Measurements from ENCODE around the gene TRIM56.
"Not testable (repeated sequence)": the region's sequence is repeated elsewhere in the genome, so short reads cannot be mapped to it uniquely, and the experiment has no call there.

TRIM56 gene, protein sequence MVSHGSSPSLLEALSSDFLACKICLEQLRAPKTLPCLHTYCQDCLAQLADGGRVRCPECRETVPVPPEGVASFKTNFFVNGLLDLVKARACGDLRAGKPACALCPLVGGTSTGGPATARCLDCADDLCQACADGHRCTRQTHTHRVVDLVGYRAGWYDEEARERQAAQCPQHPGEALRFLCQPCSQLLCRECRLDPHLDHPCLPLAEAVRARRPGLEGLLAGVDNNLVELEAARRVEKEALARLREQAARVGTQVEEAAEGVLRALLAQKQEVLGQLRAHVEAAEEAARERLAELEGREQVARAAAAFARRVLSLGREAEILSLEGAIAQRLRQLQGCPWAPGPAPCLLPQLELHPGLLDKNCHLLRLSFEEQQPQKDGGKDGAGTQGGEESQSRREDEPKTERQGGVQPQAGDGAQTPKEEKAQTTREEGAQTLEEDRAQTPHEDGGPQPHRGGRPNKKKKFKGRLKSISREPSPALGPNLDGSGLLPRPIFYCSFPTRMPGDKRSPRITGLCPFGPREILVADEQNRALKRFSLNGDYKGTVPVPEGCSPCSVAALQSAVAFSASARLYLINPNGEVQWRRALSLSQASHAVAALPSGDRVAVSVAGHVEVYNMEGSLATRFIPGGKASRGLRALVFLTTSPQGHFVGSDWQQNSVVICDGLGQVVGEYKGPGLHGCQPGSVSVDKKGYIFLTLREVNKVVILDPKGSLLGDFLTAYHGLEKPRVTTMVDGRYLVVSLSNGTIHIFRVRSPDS

DNA sequence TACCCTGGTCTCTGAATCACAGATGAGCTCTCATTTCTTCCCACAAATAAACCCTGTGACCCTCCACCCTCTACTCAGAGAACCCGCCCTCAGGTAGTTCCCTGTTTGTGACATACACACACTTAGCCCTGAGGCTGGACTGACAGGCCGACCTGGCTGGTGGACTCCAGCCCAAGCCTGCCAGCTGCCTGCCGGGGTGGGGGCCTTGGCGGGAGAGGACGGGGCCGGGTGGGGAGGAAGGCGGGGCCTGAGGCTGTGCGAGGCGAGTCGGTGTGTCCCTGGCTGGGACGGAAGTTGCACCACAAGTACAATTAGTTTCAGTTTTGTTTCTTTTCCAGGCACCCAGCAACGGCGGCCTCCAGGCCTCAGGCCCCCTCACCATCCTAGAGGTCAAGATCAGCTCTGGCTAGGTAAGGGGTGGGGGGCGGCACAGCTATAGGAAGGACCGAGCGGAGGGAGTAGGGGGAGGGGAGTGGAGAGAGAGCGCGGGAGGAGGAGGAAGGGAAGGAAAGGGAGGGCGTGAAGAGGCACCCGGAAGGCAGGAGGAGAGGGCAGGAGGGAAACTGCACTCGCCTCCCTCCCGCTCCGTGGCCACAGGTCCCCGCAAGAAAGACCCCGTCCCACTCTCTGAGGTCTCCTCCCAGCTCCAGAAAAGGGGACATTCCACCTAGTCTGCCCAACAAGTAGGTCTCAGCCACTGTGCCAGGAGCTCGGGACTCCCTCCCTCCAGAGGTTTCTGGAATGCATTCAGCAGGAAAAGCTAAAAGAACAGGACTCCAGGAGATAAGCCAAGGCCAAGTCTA lies at the start of gene TRIM56:
TRIM56 (plus strand) TSS at position 320 of the 803 bp plus-strand sequence. CDS start 1,832 bp downstream, outside the sequence.
- H3K27ac Mint-ChIP-seq = peak within 1 kb of the TSS; percentile 99
- ATAC-seq (ENCODE audit: low read depth) = peak; percentile 96
- peaks cover 2% of the 10 kb centered on the region for H3K27me3 Mint-ChIP-seq
- peaks cover 14% of the 10 kb centered on the region for H3K4me1 Mint-ChIP-seq
- DNase-seq (ENCODE audit: low spot score in 2 of 2) = peak; percentile 49 to 67
- H3K36me3 Mint-ChIP-seq = peaks cover 6% of the 10 kb centered on the region
- H3K4me3 Mint-ChIP-seq = peak within 1 kb of the TSS; percentile 100
- H3K9me3 Mint-ChIP-seq = no peaks in the 10 kb centered on the region

DNA sequence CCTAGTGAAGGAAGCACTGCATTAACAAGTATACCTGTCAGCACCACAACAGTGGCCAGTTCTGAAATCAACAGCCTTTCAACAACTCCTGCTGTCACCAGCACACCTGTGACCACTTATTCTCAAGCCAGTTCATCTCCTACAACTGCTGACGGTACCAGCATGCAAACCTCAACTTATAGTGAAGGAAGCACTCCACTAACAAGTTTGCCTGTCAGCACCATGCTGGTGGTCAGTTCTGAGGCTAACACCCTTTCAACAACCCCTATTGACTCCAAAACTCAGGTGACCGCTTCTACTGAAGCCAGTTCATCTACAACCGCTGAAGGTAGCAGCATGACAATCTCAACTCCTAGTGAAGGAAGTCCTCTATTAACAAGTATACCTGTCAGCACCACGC lies 49.3 kb upstream of the TRIM56 start:
- Mint-ChIP-seq H3K4me3 (no peak overlapping the region), H3K27ac (no peak overlapping the region), H3K9me3 (no peaks in the 10 kb centered on the region), H3K36me3 (no peaks in the 10 kb centered on the region), H3K27me3 (peaks cover 5% of the 10 kb centered on the region), H3K4me1 (no peaks in the 10 kb centered on the region)
- no peak for ATAC-seq (ENCODE audit: low read depth)
- no peak for DNase-seq (ENCODE audit: low spot score in 2 of 2)

DNA sequence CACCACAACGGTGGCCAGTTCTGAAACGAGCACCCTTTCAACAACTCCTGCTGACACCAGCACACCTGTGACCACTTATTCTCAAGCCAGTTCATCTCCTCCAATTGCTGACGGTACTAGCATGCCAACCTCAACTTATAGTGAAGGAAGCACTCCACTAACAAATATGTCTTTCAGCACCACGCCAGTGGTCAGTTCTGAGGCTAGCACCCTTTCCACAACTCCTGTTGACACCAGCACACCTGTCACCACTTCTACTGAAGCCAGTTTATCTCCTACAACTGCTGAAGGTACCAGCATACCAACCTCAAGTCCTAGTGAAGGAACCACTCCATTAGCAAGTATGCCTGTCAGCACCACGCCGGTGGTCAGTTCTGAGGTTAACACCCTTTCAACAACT lies 44.0 kb upstream of the TRIM56 start:
- not testable (repeated sequence) for H3K27me3 Mint-ChIP-seq; DNase-seq (ENCODE audit: low spot score in 2 of 2); ATAC-seq (ENCODE audit: low read depth); H3K4me1 Mint-ChIP-seq; H3K27ac Mint-ChIP-seq; H3K9me3 Mint-ChIP-seq; H3K4me3 Mint-ChIP-seq; H3K36me3 Mint-ChIP-seq

- Mint-ChIP-seq H3K4me1 (no peaks in the 10 kb centered on the region), H3K9me3 (no peaks in the 10 kb centered on the region), H3K27ac (no peak overlapping the region), H3K36me3 (no peaks in the 10 kb centered on the region), H3K27me3 (peaks cover 18% of the 10 kb centered on the region), H3K4me3 (no peak overlapping the region)
- ATAC-seq (ENCODE audit: low read depth) (no peak), DNase-seq (ENCODE audit: low spot score in 2 of 2) (peak; percentile 30 to 51)
These were observed 26.9 kb upstream of the TRIM56 start for GRCh38 chr7:101058355-101058754.

DNA sequence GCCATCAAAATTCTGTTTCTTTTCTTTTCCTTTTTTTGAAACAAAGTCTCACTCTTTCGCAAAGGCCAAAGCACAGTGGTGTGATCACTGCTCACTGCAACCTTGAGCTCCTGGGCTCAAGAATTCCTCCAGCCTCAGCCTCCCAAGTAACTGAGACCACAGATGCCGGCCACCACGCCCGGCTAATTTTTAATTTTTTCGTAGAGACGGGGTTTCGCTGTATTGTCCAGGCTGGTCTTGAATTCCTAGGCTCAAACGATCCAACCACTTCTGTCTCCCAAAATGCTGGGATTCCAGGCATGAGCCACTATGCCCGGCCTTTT lies 25.7 kb upstream of the TRIM56 start:
- no peak overlapping the region for H3K27ac Mint-ChIP-seq
- no peak overlapping the region for H3K4me3 Mint-ChIP-seq
- no peak for DNase-seq (ENCODE audit: low spot score in 2 of 2)
- H3K4me1 Mint-ChIP-seq = peaks cover 2% of the 10 kb centered on the region
- ATAC-seq (ENCODE audit: low read depth) = no peak
- no peaks in the 10 kb centered on the region for H3K36me3 Mint-ChIP-seq
- peaks cover 21% of the 10 kb centered on the region for H3K27me3 Mint-ChIP-seq
- no peaks in the 10 kb centered on the region for H3K9me3 Mint-ChIP-seq

DNA sequence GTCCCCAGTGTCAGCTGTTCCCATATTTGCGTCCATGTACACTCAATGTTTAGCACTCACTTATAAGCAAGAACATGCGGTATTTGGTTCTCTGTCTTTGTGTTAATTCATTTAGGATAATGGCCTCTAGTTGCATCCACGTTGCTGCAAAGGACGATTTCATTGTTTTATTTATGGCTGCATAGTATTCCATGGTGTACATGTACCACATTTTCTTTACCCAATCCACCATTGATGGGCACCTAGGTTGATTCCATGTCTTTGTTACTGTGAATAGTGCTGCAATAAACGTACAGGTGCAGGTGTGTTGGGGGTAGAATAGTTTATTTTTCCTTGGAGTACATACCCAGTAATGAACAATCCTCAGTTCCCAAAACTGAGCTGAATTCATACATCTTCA lies 24.3 kb upstream of the TRIM56 start:
- DNase-seq (ENCODE audit: low spot score in 2 of 2) (no peak), ATAC-seq (ENCODE audit: low read depth) (no peak)
- no peak overlapping the region for H3K4me3 Mint-ChIP-seq
- H3K9me3 Mint-ChIP-seq = no peaks in the 10 kb centered on the region
- H3K4me1 Mint-ChIP-seq = peaks cover 2% of the 10 kb centered on the region
- no peak overlapping the region for H3K27ac Mint-ChIP-seq
- H3K36me3 Mint-ChIP-seq = no peaks in the 10 kb centered on the region
- peaks cover 24% of the 10 kb centered on the region for H3K27me3 Mint-ChIP-seq

DNA sequence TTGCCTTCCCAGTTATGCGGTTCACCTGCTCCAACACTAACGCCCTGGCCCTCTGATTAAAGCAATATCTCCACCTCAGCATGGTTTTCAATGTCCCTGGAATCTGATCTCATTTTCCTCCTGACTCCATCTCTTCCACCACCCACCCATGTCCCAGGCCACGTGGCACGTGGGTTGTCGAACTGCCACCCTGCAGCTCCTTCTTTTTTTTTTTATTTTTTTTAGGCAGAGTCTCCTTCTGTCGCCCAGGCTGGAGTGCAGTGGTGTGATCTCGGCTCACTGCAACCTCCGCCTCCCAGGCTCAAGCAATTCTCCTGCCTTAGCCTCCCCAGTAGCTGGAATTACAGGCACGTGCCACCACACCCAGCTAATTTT lies 21.1 kb upstream of the TRIM56 start:
- not testable (repeated sequence) for H3K36me3 Mint-ChIP-seq; ATAC-seq (ENCODE audit: low read depth); H3K27ac Mint-ChIP-seq; H3K4me1 Mint-ChIP-seq; H3K9me3 Mint-ChIP-seq; DNase-seq (ENCODE audit: low spot score in 2 of 2); H3K4me3 Mint-ChIP-seq
- H3K27me3 Mint-ChIP-seq = peaks cover 23% of the 10 kb centered on the region

- peaks cover 26% of the 10 kb centered on the region for H3K27me3 Mint-ChIP-seq
- H3K36me3 Mint-ChIP-seq; H3K9me3 Mint-ChIP-seq; H3K4me1 Mint-ChIP-seq; DNase-seq (ENCODE audit: low spot score in 2 of 2); ATAC-seq (ENCODE audit: low read depth); H3K4me3 Mint-ChIP-seq; H3K27ac Mint-ChIP-seq: not testable (repeated sequence)
These were observed 20.1 kb upstream of the TRIM56 start for GRCh38 chr7:101065162-101065561.

DNA sequence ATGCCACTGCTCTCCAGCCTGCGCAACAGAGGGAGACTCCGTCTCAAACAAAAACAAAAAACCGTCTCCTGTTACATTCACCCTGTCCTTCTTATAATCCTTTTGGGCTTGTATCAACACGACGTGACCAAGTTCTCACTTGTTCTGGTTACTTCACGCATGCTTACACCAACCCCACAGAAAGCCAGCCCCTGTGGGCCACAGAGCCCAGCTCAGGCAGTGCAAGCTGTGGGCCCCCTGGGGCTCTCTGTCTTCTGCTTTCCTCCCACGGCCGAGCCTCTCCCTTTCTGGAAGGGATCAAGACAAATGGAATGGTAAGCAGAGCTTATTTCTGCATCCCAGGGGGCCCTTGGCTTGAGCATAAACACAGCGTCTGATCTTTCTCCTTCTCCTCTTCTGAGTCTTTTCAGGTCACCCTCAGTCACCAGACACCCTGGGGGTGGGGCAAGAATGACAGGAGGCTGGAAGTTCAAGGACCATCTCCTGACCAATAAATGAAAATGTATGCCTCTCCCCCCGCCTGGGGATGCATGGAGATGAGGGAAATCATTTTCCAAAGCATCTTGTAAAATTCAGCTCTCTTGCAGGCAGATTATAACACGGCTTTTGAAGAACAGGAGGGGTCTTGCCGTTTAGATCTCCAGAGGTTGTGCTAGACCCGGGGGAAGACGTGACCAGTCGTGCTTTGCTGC lies 19.0 kb upstream of the TRIM56 start:
- no peak for ATAC-seq (ENCODE audit: low read depth)
- peaks cover 23% of the 10 kb centered on the region for H3K27me3 Mint-ChIP-seq
- H3K36me3 Mint-ChIP-seq = no peaks in the 10 kb centered on the region
- H3K27ac Mint-ChIP-seq = no peak overlapping the region
- DNase-seq (ENCODE audit: low spot score in 2 of 2) = no peak
- no peak overlapping the region for H3K4me3 Mint-ChIP-seq
- H3K4me1 Mint-ChIP-seq = peaks cover 2% of the 10 kb centered on the region
- H3K9me3 Mint-ChIP-seq = no peaks in the 10 kb centered on the region

DNA sequence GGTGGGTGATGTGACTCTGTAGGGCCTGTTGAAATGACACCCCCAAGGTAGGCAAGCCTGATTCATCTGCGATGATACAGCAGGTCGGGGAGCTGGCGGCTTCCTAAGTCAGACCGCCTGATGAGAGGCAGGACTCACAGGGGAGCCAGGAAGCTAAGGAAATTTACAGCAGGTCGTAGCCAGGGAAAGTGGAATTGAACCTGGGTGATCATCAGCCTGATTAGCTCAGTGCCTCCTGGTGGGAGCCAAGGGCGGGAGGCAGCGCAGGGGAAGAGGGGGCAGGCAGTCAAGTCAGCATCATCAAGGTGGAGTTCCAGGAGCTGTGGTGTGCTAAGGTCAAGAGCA lies 18.5 kb upstream of the TRIM56 start:
- peaks cover 2% of the 10 kb centered on the region for H3K4me1 Mint-ChIP-seq
- no peaks in the 10 kb centered on the region for H3K36me3 Mint-ChIP-seq
- H3K4me3 Mint-ChIP-seq = no peak overlapping the region
- peaks cover 23% of the 10 kb centered on the region for H3K27me3 Mint-ChIP-seq
- ATAC-seq (ENCODE audit: low read depth) = no peak
- H3K27ac Mint-ChIP-seq = no peak overlapping the region
- H3K9me3 Mint-ChIP-seq = no peaks in the 10 kb centered on the region
- DNase-seq (ENCODE audit: low spot score in 2 of 2) = no peak

GRCh38 chr7:101068401-101068800 lies 16.9 kb upstream of the TRIM56 start:
- Mint-ChIP-seq H3K4me1 (peaks cover 2% of the 10 kb centered on the region), H3K9me3 (no peaks in the 10 kb centered on the region)

DNA sequence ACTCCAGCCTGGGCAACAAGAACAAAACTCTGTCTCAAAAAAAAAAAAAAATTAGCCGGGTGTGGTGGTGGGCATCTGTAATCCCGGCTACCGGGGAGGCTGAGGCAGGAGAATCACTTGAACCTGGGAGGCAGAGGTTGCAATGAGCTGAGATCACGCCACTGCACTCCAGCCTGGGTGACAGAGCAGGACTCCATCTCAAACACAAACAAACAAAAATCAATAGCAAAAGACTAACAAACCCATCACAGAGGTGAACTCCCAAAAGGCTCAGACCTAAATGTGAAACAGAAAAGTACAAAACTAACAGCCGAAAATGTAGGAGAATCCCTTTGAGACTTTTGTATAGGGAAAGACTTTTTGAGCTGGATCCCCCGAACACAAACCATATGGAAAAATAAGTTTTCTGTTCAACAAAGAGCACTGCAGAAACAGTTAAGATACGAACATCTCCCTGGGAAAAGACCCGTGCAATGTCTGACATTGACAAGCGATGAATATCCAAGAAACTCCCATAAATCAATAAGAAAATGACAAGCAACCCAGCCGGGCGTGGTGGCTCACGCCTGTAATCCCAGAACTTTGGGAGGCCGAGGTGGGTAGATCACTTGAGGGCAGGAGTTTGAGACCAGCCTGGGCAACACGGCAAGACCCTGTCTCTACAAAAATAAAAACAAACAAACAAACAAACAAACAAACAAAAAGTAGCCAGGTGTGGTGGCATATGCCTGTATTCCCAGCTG lies 13.7 kb upstream of the TRIM56 start:
- H3K36me3 Mint-ChIP-seq; H3K4me3 Mint-ChIP-seq; H3K27ac Mint-ChIP-seq; H3K9me3 Mint-ChIP-seq; DNase-seq (ENCODE audit: low spot score in 2 of 2); H3K4me1 Mint-ChIP-seq; ATAC-seq (ENCODE audit: low read depth); H3K27me3 Mint-ChIP-seq: not testable (repeated sequence)

More at GRCh38 chr7:101068401-101068800, 16.9 kb upstream of the TRIM56 start:
- Mint-ChIP-seq H3K27me3 (peaks cover 21% of the 10 kb centered on the region), H3K4me3 (no peak overlapping the region), H3K36me3 (no peaks in the 10 kb centered on the region), H3K27ac (no peak overlapping the region)
- no peak for DNase-seq (ENCODE audit: low spot score in 2 of 2)
- no peak for ATAC-seq (ENCODE audit: low read depth)

DNA sequence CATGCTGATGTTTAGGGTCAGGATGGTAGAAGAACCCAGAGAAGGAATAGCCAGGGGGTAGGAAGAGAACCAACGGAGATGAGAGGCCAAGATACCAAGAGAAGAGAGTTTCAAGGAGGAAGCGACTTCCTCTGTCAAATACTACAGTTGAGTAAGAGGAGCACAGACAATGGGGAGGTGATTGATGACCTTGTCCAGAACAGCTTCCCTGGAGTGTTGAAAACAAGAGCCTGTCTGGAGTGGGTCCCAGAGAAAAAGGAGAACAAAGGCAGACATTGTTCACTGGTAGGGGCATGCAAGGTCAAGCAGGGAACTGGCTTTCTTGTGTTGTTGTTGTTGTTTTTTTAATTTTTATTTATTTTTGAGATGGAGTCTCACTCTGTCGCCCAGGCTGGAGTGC lies 9.6 kb upstream of the TRIM56 start:
- peak overlapping the region; percentile 4 for H3K27ac Mint-ChIP-seq
- H3K4me3 Mint-ChIP-seq = no peak overlapping the region
- H3K36me3 Mint-ChIP-seq = no peaks in the 10 kb centered on the region
- ATAC-seq (ENCODE audit: low read depth) (no peak), DNase-seq (ENCODE audit: low spot score in 2 of 2) (no peak)
- no peaks in the 10 kb centered on the region for H3K27me3 Mint-ChIP-seq
- peaks cover 8% of the 10 kb centered on the region for H3K4me1 Mint-ChIP-seq
- no peaks in the 10 kb centered on the region for H3K9me3 Mint-ChIP-seq
